ENCODE results near the gene HHEX.
"Not testable (repeated sequence)": the region's sequence is repeated elsewhere in the genome, so short reads cannot be mapped to it uniquely, and the experiment has no call there.

The HHEX gene

DNA sequence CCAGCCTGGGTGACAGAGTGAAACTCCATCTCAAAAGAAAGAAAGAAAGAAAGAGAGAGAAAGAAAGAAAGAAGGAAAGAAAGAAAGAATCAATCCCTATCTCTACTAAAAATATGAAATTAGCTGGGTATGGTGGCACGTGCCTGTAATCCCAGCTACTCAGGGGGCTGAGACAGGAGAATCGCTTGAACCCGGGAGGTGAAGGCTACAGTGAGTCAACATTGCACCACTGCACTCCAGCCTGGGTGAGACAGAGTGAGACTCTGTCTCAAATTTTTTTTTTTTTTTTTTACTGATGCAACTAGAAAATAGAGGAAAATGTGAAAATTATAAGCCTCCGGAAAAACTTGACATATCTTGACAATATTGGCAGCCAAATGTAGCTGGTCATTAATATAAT, 52.0 kb downstream of the HHEX start:
- DNase-seq, result not testable (repeated sequence)

GRCh38 chr10:92742331-92743228, 52.8 kb downstream of the HHEX start:
- no peak for DNase-seq
